WTC11 (cell line): ENCODE results near the gene GRAMD1B.
"Not testable (repeated sequence)": the region's sequence is repeated elsewhere in the genome, so short reads cannot be mapped to it uniquely, and the experiment has no call there.

Experiments used
- CREB1 ChIP-seq: sonication (generic); formaldehyde crosslinking; IDR thresholded peaks from 2 replicates; pipeline ENCODE4 v1.8.0; 2023; ENCODE audit warnings: mild to moderate bottlenecking, missing genetic modification reagents
- HMGA2 ChIP-seq: fragments of 250-450 bp; sonication (Bioruptor Pico); IDR thresholded peaks from 2 replicates; pipeline ENCODE4 v1.4.0; 2021; ENCODE audit warnings: mild to moderate bottlenecking, moderate library complexity
- TEAD4 ChIP-seq: sonication (generic); formaldehyde crosslinking; IDR thresholded peaks from 2 replicates; pipeline ENCODE4 v1.8.0; 2022; ENCODE audit warnings: mild to moderate bottlenecking, missing genetic modification reagents
- ZNF671 ChIP-seq: fragments of 250-450 bp; sonication (Bioruptor Pico); IDR thresholded peaks from 2 replicates; pipeline ENCODE4 v1.8.0; 2021; ENCODE audit warnings: mild to moderate bottlenecking
- TF ChIP-seq, protein P1 (sequence below): fragments of 200-600 bp; IDR thresholded peaks from 2 replicates; pipeline ENCODE4 v1.8.0; 2022; ENCODE audit warnings: antibody characterized with exemption
- TF ChIP-seq, protein P2 (sequence below): sonication (generic); formaldehyde crosslinking; IDR thresholded peaks from 2 replicates; pipeline ENCODE4 v1.8.1; 2022; ENCODE audit warnings: low read depth, missing genetic modification reagents, borderline replicate concordance
- TF ChIP-seq, protein P3 (sequence below): sonication (generic); formaldehyde crosslinking; IDR thresholded peaks from 2 replicates; pipeline ENCODE4 v1.8.1; 2023; ENCODE audit warnings: mild to moderate bottlenecking, missing genetic modification reagents, moderate library complexity
- TF ChIP-seq, protein P4 (sequence below): fragments of 250-450 bp; sonication (Bioruptor Pico); conservative IDR thresholded peaks from 2 replicates; pipeline ENCODE4 v1.9.0; 2021; ENCODE audit warnings: mild to moderate bottlenecking
- TF ChIP-seq, protein P5 (sequence below): sonication (generic); formaldehyde crosslinking; IDR thresholded peaks from 2 replicates; pipeline ENCODE4 v1.8.0; 2022; ENCODE audit warnings: mild to moderate bottlenecking, missing genetic modification reagents

DNA sequence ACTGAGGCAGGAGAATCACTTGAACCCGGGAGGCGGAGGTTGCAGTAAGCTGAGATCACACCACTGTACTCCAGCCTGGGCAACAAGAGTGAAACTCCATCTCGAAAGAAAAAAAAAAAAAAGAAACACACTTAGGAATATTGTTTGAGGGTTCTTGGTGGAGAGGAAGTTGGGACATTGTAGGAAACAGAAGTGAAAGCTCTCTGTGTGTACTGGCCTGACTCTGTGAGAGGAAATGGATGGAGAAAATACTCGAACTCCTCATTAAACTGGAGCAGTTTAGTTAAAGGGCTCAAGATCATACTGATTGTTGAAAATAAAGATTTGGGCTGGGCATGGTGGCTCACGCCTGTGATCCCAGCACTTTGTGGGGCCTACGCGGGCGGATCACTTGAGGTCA, 35.6 kb downstream of the GRAMD1B start:
- TF ChIP-seq, protein P1, sequence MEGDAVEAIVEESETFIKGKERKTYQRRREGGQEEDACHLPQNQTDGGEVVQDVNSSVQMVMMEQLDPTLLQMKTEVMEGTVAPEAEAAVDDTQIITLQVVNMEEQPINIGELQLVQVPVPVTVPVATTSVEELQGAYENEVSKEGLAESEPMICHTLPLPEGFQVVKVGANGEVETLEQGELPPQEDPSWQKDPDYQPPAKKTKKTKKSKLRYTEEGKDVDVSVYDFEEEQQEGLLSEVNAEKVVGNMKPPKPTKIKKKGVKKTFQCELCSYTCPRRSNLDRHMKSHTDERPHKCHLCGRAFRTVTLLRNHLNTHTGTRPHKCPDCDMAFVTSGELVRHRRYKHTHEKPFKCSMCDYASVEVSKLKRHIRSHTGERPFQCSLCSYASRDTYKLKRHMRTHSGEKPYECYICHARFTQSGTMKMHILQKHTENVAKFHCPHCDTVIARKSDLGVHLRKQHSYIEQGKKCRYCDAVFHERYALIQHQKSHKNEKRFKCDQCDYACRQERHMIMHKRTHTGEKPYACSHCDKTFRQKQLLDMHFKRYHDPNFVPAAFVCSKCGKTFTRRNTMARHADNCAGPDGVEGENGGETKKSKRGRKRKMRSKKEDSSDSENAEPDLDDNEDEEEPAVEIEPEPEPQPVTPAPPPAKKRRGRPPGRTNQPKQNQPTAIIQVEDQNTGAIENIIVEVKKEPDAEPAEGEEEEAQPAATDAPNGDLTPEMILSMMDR = not testable (repeated sequence)
- TF ChIP-seq, protein P2, sequence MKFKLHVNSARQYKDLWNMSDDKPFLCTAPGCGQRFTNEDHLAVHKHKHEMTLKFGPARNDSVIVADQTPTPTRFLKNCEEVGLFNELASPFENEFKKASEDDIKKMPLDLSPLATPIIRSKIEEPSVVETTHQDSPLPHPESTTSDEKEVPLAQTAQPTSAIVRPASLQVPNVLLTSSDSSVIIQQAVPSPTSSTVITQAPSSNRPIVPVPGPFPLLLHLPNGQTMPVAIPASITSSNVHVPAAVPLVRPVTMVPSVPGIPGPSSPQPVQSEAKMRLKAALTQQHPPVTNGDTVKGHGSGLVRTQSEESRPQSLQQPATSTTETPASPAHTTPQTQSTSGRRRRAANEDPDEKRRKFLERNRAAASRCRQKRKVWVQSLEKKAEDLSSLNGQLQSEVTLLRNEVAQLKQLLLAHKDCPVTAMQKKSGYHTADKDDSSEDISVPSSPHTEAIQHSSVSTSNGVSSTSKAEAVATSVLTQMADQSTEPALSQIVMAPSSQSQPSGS = not testable (repeated sequence)
- TF ChIP-seq CREB1, HMGA2, TEAD4, ZNF671 (CRISPR knock-in tag): not testable (repeated sequence)
- TF ChIP-seq, protein P3, sequence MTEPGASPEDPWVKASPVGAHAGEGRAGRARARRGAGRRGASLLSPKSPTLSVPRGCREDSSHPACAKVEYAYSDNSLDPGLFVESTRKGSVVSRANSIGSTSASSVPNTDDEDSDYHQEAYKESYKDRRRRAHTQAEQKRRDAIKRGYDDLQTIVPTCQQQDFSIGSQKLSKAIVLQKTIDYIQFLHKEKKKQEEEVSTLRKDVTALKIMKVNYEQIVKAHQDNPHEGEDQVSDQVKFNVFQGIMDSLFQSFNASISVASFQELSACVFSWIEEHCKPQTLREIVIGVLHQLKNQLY (CRISPR knock-in tag) = not testable (repeated sequence)
- TF ChIP-seq, protein P4, sequence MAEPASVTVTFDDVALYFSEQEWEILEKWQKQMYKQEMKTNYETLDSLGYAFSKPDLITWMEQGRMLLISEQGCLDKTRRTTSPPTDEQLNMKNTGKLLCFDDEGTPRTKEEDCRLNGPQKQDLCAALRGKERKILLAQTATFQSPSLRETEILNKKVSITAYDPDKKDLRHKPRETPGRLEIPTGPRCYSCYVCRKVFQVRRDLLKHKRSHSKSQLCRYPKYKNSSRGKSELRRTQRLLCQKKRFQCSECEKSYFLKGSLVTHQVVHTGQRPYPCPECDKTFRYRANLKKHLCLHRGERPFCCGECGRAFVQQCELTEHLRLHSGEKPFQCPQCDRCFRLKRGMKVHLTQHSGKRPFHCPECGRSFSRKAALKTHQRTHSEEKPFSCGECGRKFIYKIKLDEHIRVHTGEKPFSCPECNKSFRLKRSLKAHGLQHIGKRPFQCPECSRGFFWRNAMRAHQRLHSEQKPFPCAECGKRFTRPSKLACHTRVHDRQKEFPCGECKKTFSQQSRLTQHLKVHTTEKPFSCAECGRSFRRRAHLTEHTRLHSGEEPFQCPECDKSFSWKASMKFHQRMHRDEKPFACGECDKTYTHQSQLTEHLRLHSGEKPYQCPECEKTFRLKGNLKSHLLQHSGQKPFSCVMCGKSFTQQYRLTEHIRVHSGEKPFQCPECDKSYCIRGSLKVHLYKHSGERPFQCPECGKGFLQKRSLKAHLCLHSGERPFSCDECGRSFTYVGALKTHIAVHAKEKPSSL = not testable (repeated sequence)
- TF ChIP-seq, protein P5, sequence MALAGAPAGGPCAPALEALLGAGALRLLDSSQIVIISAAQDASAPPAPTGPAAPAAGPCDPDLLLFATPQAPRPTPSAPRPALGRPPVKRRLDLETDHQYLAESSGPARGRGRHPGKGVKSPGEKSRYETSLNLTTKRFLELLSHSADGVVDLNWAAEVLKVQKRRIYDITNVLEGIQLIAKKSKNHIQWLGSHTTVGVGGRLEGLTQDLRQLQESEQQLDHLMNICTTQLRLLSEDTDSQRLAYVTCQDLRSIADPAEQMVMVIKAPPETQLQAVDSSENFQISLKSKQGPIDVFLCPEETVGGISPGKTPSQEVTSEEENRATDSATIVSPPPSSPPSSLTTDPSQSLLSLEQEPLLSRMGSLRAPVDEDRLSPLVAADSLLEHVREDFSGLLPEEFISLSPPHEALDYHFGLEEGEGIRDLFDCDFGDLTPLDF = not testable (repeated sequence)
